DMS 273 (cell line): ENCODE results near the gene HLA-DOA.

Experiments
- DNase-seq: peaks from one replicate; lab custom pipeline; 2025; ENCODE audit not compliant: unreplicated experiment; lab: John Stamatoyannopoulos, UW

Gene HLA-DOA

DNA sequence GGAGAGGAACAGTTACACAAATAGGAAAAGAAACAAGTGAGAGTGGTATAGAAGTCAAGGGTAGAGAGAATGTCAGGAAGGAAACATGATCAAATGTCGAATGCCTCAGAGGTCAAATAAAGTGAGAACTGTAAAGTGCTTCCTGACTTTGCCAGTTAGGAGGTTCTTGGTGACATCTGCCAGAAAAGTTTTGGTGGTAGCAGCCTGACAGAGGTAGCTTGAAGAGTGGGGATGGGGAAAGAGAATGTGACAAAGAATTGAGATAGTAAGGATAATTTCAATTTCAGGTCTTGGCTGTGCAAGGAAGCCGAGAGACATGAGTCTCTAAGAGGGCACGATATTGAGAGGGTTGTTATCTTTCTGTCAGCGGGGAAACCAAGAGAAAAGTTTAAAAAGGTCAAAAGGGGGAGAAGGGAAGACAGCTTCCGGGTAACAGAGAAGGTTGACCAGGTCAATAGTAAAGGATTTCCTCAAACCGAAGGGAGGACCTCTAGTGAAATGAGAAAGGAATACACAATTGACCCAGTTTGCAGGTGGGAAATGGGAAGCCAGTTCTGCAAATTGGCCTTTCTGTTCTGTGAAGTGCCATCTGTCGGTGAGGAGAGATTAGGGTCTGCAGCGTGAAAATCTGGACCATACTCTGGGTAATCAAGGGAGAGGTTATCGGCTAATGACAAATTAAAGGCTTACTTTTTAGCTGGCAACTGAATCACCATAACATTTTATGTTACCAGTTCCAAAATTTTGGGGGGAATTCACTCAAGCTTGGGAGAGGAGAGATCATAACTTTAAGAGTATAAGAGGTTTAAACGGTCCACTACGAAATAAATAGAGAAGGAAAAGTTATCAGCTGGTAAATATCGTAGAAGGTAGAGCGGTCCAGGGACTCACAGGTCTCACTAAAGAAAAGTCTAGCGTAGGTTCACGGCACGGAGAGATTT is 42.0 kb downstream of the HLA-DOA start:
- DNase-seq: peak; percentile 84

DNA sequence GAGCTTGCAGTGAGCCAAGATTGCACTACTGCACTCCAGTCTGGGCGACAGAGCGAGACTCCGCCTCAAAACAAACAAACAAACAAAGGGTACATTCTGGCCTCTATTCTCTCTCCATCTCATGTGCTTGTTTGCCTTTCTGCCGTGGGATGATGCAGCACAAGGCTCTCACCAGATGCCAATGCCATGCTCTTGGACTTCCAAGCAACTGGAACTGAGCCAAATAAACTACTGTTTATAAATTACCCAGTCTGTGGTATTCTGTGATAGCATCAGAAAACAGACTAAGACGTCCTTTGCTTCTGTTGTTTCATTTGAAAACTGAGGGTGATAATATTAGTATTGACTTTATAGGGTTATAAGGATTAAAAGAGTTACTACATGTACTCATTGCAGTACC is 44.6 kb downstream of the HLA-DOA start:
- DNase-seq: peak; percentile 74

DNA sequence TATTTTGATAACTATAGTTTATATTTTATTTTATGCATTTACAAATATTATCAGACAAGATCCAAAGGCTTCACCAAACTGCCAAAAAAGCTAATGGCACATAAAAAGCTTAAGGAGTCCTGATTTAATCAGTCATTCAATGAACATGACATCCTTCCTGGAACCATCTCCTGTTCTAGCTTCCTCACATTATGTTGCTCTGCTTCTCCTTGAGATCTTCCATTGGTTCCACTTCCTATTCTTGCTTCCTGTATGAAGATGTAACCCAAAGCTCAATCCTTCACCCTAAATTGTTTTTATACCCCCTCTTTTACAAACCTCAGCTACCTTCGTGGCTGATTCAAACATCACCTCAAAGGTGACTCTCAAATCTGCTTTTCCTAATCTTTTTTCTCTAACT is 45.5 kb downstream of the HLA-DOA start:
- no peak for DNase-seq

DNA sequence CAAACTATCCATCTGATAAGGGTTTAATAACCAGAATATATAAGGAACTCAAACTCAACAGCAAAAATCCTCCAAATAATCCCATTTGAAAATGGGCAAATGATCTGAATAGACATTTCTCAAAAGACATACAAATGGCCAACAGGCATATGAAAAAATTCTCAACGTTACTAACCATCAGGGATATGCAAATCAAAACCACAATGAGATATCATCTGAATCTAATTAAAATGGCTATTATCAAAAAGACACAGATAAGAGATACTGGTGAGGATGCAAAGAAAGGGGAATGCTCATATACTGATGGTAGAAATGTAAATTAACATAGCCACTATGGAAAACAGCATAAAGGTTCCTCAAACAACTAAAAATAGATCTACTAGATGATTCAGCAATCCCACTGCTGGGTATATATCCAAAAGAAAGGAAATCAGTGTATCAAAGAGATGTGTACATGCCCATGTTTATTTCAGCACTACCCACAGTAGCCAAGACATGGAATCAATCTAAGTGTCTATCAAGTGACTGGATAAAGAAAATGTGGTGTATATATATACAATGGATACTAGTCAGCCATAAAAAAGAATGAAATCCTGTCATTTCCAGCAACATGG is 47.1 kb downstream of the HLA-DOA start:
- no peak for DNase-seq

DNA sequence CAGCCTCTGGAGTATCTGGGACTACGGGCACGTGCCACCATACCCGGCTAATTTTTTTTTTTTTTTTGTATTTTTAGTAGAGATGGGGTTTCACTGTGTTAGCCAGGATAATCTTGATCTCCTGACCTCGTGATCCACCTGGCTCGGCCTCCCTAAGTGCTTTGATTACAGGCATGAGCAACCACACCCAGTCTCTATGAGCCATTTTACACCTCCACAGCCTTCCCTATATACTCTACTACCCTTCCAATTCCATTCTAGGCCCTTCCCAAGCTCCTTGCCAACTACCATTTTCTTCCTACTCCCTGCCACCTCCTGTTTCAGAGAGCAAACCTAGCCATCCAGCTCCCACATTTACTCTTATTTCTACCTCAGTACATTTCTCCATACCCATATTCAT is 48.8 kb downstream of the HLA-DOA start:
- no peak for DNase-seq

DNA sequence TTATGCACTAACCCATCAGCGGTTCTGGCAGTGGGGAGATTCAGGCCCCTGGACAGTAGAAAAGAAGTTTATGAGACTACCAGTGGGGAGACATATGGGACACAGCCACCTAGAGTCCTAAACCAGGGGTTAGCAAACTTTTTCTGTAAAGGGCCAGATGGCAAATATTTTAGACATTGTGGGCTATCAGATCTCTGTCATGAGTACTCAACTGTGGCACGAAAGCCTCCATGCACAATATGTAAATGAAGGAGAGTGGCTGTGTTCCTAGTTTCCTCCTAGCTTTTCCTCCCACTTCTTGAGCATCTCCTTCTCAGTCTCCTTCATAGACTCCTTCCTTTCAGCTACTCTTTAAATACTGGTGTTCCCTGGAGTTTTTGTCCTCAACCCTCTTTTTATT is 53.2 kb downstream of the HLA-DOA start:
- DNase-seq: peak; percentile 72

DNA sequence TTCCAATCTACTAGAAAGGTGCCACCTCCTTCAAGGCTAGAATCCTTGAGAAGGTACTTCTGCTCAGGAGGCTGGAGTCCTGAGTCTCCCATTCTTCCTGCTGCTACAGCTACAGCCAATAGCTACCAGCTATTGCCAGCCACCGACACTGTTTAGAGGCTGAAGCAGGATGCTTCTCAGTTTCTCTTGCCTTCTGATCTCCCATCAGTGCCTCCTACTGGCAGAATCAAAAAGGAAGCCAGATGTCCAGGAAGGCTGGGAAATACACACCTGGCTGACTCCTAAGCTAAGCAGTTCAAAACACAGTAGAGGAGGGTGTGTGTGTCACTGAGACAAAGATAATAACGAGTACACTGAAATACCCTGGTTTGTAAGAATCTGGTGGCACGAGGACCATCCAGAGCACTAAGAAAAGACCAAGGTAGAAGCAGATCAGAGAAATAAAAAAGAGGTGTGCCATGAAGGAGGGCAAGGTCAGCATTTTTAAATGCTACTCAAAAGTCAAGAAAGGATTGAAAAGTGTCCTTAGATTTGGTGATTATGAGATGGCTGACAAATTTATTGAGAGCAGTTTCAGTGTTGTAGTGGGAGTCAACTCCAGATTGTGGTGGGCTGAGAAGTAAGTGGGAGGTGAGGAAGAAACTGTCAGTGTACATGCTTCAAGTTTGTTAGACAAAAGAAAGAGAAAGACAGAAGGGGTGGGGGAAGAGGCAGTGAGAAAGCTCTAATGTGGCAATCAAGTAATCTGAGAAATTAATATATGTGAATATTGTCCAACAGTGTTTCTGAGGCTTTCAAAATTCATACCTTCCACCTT is 54.2 kb downstream of the HLA-DOA start:
- peak; percentile 71 for DNase-seq

DNA sequence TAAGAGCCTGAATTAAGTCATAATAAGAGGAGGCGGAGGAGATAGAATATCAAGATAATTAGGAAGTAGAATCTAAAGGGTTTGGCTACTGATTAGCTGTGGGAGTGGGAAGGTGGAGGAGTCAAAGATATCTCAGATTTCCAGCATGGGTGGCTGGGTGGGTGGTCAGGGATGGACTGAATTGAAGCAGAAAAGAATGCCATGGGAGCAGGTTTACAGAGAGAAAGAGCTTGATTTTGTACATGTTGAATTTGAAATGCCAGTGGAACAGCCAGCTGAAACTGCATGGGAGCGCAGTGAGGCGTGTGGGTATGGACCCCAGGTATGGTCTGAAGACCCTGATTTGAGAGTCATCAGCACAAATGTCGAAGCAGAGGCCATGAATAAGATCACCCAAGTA is 55.1 kb downstream of the HLA-DOA start:
- DNase-seq: no peak
